Measurements from ENCODE around the gene RGS19.

The RGS19 gene

GRCh38 chr20:64062596-64063388 lies 16.5 kb downstream of the RGS19 start, which contains the start of gene TCEA2:
Gene TCEA2 (plus strand): TSS chr20:64063198. CDS start chr20:64063313, 115 bp downstream.
- DNase-seq, result peak; percentile 92

DNA sequence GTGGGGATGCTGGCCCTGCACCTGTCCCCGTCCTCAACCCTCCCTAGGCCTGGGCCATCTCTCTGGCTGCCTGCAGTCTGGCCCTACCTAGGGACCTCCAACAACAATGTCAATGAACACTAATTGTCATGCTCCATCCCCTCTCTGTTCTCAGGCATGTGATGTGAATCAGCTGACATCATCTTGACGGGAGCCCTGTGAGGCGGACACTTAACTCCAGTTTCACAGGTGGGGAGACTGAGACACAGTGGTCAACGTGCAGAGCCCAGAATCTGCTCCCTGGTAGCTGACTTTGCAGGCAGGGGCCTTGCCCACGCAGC lies 17.1 kb downstream of the RGS19 start:
- DNase-seq, result no peak

DNA sequence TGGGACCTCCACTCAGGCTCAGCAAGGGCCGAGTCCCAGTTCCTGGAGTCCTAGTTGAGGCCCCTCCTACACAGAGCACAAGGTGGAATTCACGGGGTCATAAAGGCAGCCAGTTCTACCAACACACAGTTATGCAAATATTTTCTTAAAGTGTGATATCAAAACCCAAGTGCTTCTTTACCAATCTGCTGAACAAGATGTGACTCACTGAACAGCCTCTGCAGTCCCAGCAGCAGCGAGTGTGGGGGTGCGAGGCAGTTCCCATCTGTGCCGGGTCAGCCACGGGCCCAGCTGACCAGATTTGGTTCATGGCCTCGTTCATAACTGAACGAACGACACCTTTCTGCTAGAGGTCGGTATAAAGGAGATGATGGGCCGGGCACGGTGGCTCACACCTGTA lies 20.8 kb downstream of the RGS19 start:
- no peak for DNase-seq

- peak; percentile 66 for DNase-seq
Observed at GRCh38 chr20:64057628-64058498, 21.5 kb downstream of the RGS19 start.

DNA sequence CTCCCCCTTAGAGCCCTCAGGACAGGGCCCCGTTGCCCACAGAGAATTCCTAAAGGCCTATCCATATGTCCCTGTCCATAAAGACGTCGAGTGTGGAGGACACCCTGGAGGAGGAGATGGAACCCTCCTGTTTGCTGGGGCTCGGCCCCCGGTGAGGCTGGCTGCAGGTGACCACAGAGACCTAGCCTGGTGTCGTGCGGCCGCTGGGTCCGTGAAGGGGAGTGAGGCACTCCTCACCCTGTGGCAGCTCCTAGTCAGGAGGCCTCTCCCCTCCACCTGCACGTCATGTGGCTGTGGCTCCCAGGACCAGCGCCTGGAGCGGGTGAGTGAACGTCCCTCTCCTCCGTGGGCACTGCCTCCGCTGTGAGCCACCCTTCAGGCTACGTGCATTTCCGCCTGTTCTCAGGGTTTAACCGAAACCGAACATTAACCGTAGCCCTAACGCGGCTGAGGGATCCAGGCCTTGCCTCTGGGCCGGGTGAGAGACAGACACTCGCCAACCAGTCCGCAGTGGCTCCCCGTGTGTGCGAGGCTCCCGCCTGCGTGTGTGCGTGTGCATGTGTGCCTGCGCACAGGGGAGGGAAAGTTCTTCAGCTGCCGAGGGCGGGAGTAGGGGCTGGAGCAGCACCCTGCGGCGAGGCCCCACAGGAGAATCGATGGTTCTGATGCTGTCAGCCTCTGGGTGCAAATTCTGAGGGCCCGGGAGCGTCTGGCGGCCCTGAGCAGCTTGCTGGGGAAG lies 22.3 kb downstream of the RGS19 start:
- no peak for DNase-seq

GRCh38 chr20:64056639-64056888 lies 22.8 kb downstream of the RGS19 start:
- no peak for DNase-seq

GRCh38 chr20:64055893-64056638 lies 23.3 kb downstream of the RGS19 start:
- no peak for DNase-seq

GRCh38 chr20:64055396-64055892 lies 23.9 kb downstream of the RGS19 start:
- no peak for DNase-seq

DNA sequence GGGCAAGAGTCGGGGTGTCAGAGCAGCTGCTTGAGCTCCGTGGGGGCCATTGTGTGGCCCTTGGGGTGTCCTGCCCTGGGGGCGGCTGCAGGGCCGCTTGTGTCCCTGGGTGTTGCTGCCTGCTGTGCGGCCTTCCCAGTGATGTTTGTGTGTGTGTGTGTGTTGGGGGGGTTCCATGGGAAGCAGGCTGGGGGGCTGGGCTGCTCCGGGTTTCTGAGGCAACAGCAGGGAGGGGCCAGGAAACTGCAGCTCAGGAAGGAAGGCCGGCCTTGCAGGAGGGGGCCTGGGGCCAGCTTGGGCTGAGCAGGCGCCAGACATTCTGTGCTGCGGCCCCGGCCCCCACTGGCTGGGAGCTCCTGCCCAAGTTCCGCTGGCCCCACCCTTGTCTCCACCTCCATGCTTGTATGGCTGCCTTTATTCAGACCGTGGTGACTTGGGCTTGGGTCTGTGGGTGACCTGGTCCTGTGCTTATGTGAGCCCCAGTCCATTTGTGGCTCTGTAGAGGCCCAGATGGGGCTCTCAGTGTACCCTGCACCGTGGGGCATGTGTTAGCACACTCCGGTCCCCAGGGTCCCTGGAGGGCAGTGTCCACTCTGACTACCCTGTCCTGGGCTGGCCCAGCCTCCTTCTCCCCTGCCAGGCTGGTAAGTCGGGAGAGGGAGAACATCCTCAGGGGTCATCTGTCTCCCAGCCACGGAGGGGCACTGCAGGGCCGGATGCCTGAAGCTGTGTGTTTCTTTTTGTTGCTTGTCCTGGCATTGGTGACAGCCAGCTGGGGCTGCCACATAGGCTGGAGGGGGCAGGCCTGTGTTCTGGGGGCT lies 25.3 kb downstream of the RGS19 start:
- DNase-seq, result no peak

DNA sequence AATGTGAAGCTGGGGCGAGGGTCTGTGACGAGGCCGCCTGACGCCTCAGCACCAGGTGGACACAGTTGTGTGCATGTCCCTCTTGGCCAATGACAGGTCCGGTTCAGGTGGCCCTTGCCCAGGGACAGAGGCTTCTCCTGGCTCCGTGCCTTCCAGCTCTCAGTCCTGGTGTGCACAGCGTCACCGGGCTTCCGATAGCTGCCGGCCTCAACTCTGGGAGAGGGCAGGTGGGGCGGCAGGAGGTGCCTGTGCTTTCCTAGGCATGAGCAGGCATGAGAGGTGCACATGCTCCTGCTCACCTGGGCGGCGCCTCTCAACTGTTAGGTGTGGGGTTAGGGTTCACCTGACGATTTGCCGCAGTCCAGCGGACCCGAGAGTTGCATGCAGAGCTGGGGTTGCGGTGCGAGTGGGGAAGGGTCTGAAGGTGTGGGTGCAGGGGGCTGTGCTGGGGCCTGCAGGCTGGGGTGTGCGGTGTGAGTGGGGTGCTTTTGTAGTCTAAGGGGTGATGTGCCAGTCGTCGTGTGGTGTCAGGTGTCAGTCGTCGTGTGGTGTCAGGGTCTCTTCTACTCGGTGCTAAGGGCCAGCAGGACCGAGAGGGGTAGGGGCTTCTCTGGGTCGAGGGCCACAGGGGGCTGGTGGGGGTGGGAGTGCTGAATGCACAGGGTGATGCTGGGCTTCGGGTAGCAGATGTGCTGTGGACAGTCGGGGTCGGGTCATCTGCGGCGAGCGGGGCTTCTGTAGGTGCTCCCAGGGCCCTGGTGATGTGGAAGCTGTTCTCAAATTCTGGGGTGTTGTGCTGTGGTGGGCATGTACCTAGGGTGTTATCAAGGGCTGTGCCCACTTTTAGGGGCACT lies 26.1 kb downstream of the RGS19 start:
- no peak for DNase-seq

GRCh38 chr20:64052326-64052722 lies 27.0 kb downstream of the RGS19 start:
- no peak for DNase-seq

DNA sequence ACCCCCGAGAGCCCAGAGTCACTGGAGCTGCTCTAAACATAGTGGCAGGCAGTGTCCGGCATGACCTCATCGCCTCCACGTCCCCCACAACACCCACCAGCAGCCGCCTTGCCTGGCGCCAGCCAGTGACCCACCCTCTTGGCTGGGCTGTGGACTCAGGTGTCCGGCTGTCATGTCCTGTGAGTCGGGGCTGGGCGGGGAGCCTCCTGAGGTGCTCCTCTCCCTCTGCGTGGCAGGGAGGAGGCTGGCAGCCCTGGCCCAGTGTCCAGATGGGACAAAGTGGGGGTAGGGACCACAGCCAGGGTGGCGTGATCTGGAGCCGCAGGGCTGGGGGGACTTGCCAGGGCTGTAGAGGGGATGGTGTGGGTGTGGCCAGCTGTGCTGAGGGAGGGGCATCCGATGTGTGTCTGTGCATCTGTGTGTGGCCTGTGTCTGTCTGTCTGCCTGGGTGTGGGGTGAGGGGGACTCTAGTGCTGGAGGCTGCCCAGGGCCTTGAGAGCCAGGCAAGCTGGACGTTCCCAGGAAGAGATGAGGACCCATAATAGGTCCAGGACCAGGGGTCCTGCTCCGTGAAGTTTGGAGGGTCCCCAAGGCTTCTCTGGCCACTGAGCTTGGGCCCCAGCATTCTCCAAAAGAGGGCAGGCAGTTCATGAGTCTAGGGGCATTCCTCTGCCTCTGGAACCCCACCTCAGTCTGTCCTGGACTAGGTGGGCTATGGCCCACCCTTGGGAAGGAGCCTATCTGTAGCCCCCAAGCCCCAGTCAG lies 27.6 kb downstream of the RGS19 start:
- no peak for DNase-seq

- DNase-seq, result no peak
Observed at GRCh38 chr20:64051033-64051452, 28.3 kb downstream of the RGS19 start.

DNA sequence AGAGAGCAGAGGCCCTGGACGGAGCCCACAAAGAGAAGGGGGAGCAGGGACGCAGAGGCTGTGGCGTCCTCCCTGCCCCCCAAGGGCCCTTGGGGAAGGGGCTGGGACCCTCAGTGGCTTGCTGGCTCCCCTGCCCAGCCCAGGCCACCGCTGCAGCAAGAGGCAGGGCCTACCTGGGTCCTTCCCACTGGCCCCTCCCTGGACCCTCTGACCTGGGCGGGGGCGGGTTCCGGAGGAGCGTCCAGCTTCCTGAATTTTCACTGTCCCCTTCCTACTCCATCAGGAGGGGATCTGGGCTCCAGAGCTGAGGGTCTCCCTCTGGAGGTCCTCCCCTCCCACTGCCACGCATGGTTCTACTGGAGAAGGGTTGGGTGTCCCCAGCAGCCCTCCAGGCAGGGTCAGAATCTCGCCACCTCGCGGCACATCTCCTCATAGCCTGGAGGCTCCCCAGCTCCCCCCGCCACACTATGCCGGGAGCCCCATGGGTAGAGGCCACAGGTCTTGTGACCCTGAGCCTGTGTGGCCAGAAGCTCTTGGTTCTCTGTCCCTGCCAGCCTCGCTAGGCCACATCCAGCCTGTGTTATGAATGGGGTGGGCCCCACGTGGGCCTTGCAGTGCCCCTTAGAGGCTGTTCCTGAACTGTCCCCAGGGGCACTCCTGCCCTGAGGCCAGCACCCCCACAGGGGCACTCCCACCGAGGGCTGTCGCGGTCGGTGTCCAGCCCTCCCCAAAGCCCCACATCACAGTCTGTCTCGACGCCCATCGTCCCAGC lies 28.9 kb downstream of the RGS19 start:
- no peak for DNase-seq

DNA sequence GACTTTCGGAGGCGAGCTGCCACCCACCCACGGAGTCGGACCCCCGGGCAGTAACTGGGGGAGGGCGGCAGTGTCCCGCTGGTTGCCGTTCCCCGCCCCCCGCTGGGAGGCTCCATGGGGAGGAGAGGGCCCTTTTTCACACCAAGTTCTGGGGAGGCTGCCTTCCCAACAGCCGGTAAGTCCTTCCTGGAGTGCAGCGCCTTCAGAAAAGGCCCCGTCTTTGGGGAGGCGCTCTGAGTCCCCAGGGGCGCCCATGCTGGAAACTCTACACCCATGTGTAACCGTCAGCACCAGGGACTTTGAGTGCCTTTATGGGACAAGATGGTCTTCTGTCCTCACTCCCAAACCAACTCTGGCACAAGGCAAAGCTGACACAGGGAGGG lies 29.4 kb downstream of the RGS19 start:
- no peak for DNase-seq

DNA sequence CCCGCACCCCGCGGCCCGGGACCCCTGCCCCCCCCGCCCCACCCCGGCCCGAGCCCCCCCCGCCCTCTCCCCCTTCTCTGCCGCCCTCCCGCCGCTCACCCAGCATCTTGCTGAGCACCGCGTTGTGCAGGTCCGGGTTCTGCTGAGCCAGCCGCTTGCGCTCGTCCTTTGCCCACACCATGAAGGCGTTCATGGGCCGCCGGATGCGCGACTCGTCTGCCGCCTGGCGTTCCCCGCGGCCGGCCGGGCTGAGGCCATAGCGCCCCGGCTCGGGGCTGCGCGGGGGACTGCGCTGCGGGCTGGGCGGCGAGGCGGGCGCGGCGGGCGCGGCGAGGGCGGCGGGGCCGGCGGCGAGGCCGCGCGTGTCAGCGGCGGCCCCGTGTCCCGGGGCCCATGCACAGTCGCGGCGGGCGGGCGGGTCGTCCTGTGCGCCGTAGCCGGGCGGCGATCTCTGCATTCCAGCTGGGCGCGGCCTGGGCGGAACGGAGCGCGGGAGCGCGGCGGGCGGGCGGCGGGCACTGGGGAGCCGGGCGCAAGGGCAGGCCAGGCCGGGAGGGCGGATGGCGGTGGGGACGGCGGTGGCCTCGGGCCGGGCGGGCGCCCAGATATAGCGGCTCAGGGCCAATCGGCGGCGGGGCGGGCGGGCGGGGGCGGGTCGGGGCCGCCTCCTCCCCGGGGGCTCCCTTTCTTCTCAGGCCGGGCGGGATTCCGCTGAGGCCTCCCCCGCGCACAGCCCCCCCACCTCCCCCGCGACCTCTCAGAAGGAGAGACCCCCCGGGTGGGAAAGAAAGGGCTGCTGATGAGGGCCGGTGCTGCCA lies 30.0 kb downstream of the RGS19 start, which contains the start of gene SOX18:
SOX18 (minus strand) TSS at position 580 of the 818 bp plus-strand sequence; CDS start at position 457, 123 bp downstream.
- no peak for DNase-seq

GRCh38 chr20:64048402-64049044 lies 30.8 kb downstream of the RGS19 start:
- no peak for DNase-seq

DNA sequence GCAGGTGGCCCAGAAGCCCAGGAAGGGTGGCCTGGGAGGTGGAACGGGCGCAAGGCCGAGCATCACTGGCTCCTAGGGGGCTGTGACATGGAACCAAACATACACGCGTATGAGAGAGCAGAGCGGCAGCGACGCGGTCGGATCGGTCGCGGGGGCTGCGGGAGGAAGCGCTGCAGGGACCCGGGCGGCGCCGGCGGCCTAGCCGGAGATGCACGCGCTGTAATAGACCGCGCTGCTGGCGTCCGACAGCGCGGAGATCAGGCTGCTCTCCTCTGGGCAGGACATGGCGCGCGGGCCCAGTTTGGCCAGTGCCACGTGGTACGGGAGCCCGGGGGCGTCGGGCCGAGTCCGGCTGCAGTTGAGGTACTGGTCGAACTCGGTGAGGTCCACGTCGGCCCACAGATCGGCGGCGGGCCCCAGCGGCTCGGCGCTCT lies 31.3 kb downstream of the RGS19 start:
- no peak for DNase-seq

All from activated CD4-positive, alpha-beta T cell treated with anti-CD3 and anti-CD28 coated beads for 1 hour (primary cell).